Endothelial cell of umbilical vein (primary cell): ENCODE results near the gene SARNP. TPM values are rescaled to one million over a fixed set of nuclear protein-coding genes. Genes with fewer than 3 reads are reported as not detected.

Source experiments
- BruUV-seq: library from RNA; stranded (reverse); fragments of 400-500 nt; replicated peaks from 2 replicates; lab custom pipeline; 2021; lab: Mats Ljungman, UMichigan
- CTCF ChIA-PET: fragments of 300-600, 350-600 bp; sonication (Branson Sonifier 250); formaldehyde crosslinking; loops from one replicate; lab custom pipeline; 2021; ENCODE audit warnings: antibody characterized with exemption, inconsistent platforms; lab: Charles Lee
- POLR2A ChIA-PET: fragments of 300-600, 350-600 bp; sonication (Branson Sonifier 250); formaldehyde crosslinking; loops from one replicate; lab custom pipeline; 2021; ENCODE audit warnings: antibody characterized with exemption, inconsistent platforms; lab: Charles Lee
- DNase-seq: peaks from one replicate; pipeline ENCODE4 v3.0.0-alpha.2; 2011; ENCODE audit warnings: low read depth, low spot score
- FAIRE-seq: peaks from 2 replicates; lab custom pipeline; 2011; peaks lifted over from hg19 to GRCh38; lab: Jason Lieb, UNC
- H2AFZ ChIP-seq: 2 replicates; pipeline ENCODE4 v1.6.0; 2012; ENCODE audit warnings: low read depth, low read length, control low read depth, inconsistent platforms
- H3K27ac ChIP-seq: 2 replicates; pipeline ENCODE4 v1.5.1; 2011; ENCODE audit warnings: low read depth, mild to moderate bottlenecking, control low read depth, low read length, moderate library complexity; ENCODE audit not compliant: insufficient read depth
- H3K27me3 ChIP-seq, 2 experiments: 2 replicates each; pipeline versions ENCODE4 v1.6.0 to v1.6.1; 2011; ENCODE audit warnings: low read length in 2 of 2, mixed read lengths in 1 of 2; ENCODE audit not compliant: control insufficient read depth in 2 of 2, insufficient read depth in 2 of 2
- H3K36me3 ChIP-seq, 2 experiments: 2 replicates in 1 of 2; 3 replicates in 1 of 2; pipeline ENCODE4 v1.5.1; 2011; ENCODE audit warnings: low read length in 2 of 2, mild to moderate bottlenecking in 1 of 2, moderate library complexity in 1 of 2; ENCODE audit not compliant: control insufficient read depth in 2 of 2, insufficient read depth in 2 of 2; ENCODE audit errors: extremely low read depth in 1 of 2
- H3K4me1 ChIP-seq: 3 replicates; pipeline ENCODE4 v1.5.1; 2011; ENCODE audit warnings: mild to moderate bottlenecking, low read length; ENCODE audit not compliant: control insufficient read depth, insufficient read depth; ENCODE audit errors: extremely low read depth
- H3K4me2 ChIP-seq: 2 replicates; pipeline ENCODE4 v1.6.1; 2011; ENCODE audit warnings: low read length, control low read depth, mixed read lengths; ENCODE audit not compliant: insufficient read depth
- H3K4me3 ChIP-seq, 3 experiments: fragments of 200-600 bp in 1 of 3; sonication (generic), shearing (Covaris generic) in 1 of 3; replicated peaks in 1 of 3; 2 replicates each; pipeline ENCODE4 v1.5.1; 2011 to 2016; ENCODE audit warnings: control low read depth in 3 of 3, low read length in 3 of 3, mild to moderate bottlenecking in 2 of 3, inconsistent platforms in 1 of 3, low read depth in 1 of 3, moderate library complexity in 1 of 3; ENCODE audit not compliant: insufficient read depth in 1 of 3
- H3K79me2 ChIP-seq: 2 replicates; pipeline ENCODE4 v1.6.0; 2012; ENCODE audit warnings: low read length, inconsistent platforms; ENCODE audit not compliant: control insufficient read depth, insufficient read depth
- H3K9ac ChIP-seq: replicated peaks from 2 replicates; pipeline ENCODE3; 2011; ENCODE audit warnings: low read length, control low read depth; ENCODE audit not compliant: insufficient read depth; ENCODE audit errors: extremely low read depth
- H3K9me1 ChIP-seq: replicated peaks from 3 replicates; pipeline ENCODE4 v1.6.0; 2011; ENCODE audit warnings: mild to moderate bottlenecking, low read length; ENCODE audit not compliant: control insufficient read depth, insufficient read depth; ENCODE audit errors: extremely low read depth
- H3K9me3 ChIP-seq: replicated peaks from 2 replicates; pipeline ENCODE4 v1.5.1; 2012; ENCODE audit warnings: low read length, inconsistent platforms; ENCODE audit not compliant: control insufficient read depth, insufficient read depth
- H4K20me1 ChIP-seq: replicated peaks from 2 replicates; pipeline ENCODE3; 2011; ENCODE audit warnings: mild to moderate bottlenecking, low read length; ENCODE audit not compliant: control insufficient read depth, insufficient read depth; ENCODE audit errors: extremely low read depth
- CTCF ChIP-seq, 2 donors: IDR thresholded peaks; 1 replicate in 1 of 2; 2 replicates in 1 of 2; pipeline ENCODE4 v1.5.1; 2011; ENCODE audit warnings: low read length in 2 of 2, mild to moderate bottlenecking in 2 of 2, moderate library complexity in 2 of 2, control low read depth in 1 of 2, inconsistent platforms in 1 of 2, low read depth in 1 of 2; ENCODE audit not compliant: insufficient read depth in 1 of 2; ENCODE audit errors: extremely low read depth in 1 of 2
- EZH2 ChIP-seq: IDR thresholded peaks from 2 replicates; pipeline ENCODE4 v1.6.1; 2012; ENCODE audit warnings: borderline replicate concordance, low read depth, mild to moderate bottlenecking, moderate library complexity, low read length, inconsistent platforms; ENCODE audit not compliant: severe bottlenecking
- FOS ChIP-seq: IDR thresholded peaks from 2 replicates; pipeline ENCODE4 v1.6.1; 2011; ENCODE audit warnings: mild to moderate bottlenecking, low read length, moderate library complexity, borderline replicate concordance; ENCODE audit not compliant: insufficient read depth
- GATA2 ChIP-seq: IDR thresholded peaks from 2 replicates; pipeline ENCODE4 v1.7.0; 2011; ENCODE audit warnings: low read depth, mild to moderate bottlenecking, moderate library complexity, mixed read lengths, low read length; ENCODE audit not compliant: insufficient read length, insufficient read depth
- JUN ChIP-seq: IDR thresholded peaks from 2 replicates; pipeline ENCODE4 v1.6.1; 2011; ENCODE audit warnings: borderline replicate concordance, low read depth; ENCODE audit not compliant: insufficient read length, insufficient read depth
- MYC ChIP-seq: IDR thresholded peaks from one replicate; pipeline ENCODE4 v1.6.1; 2011; ENCODE audit warnings: mild to moderate bottlenecking, low read depth, low read length
- POLR2A ChIP-seq: IDR thresholded peaks from 2 replicates; pipeline ENCODE4 v1.6.1; 2012; ENCODE audit warnings: low read depth, mild to moderate bottlenecking, control low read depth, low read length
- dilution Hi-C: fragments of 300-500 bp; cut with MboI; formaldehyde crosslinking; loops from one replicate; pipeline ENCODE4 v1.15.0; 2019; ENCODE audit warnings: low sequenced_read_pairs; ENCODE audit not compliant: extremely low pct_ligation_motif_present
- intact Hi-C: fragments of 100-400 bp; cut with micrococcal nuclease; formaldehyde crosslinking; loops from one replicate; pipeline ENCODE4 v1.10.0; 2022
- polyA plus RNA-seq, 4 experiments: library from polyadenylated mRNA; depleted of rRNA in 3 of 4; stranded (reverse) in 3 of 4; unstranded in 1 of 4; fragments of >200 nt; gene quantifications; 2 replicates each; pipeline versions ENCODE4 v1.2.1 to v1.2.3, GENCODE V29; 2011 to 2012; ENCODE audit warnings: missing spikeins in 1 of 4
- total RNA-seq: library from RNA; stranded (reverse); gene quantifications from 2 replicates; pipeline ENCODE4 v1.2.3, GENCODE V29; 2021

SARNP gene
- total and polyA plus RNA-seq, 2 donors (not counting 3 experiments of a cell fraction or from before 2014, with no cell fraction given) = 88.1 to 101 TPM

GRCh38 chr12:55844961-55845360 lies 27.4 kb upstream of the SARNP start:
- peaks cover 21% of the 10 kb centered on the region for H3K4me1 ChIP-seq
- no peak overlapping the region for H3K9ac ChIP-seq
- FAIRE-seq = no peak

More at GRCh38 chr12:55844961-55845360, 27.4 kb upstream of the SARNP start:
- H3K27me3 ChIP-seq = no peaks in the 10 kb centered on the region
- BruUV-seq = no TSS peak
- no peak overlapping the region for H3K4me2 ChIP-seq
- intact Hi-C loops (no loop called here), dilution Hi-C loops (no loop called here)
- no peak overlapping the region for H3K27ac ChIP-seq
- H3K9me3 ChIP-seq = no peaks in the 10 kb centered on the region
- H4K20me1 ChIP-seq = no peaks in the 10 kb centered on the region
- ChIA-PET POLR2A (no interaction called here), CTCF (interaction anchor here (2.6 kb wide), 1 partner anchor 14 kb away, joined by 7 read pairs; no protein-coding TSS in a partner anchor)
- DNase-seq = no peak
- H3K79me2 ChIP-seq = no peaks in the 10 kb centered on the region
- H2AFZ ChIP-seq = no peak overlapping the region
- H3K9me1 ChIP-seq = no peaks in the 10 kb centered on the region
- no peak for TF ChIP-seq EZH2
- no peak for TF ChIP-seq POLR2A
- no peak for TF ChIP-seq FOS
- TF ChIP-seq GATA2 = no peak
- TF ChIP-seq MYC = no peak
- no peak for TF ChIP-seq JUN
- no peak for TF ChIP-seq CTCF (IDR thresholded peaks at IDR 0.05; ENCODE audit: extremely low read depth in 1 of 2, insufficient read depth in 1 of 2, low read depth in 1 of 2, low read length in 2 of 2)
- H3K36me3 ChIP-seq = no peaks in the 10 kb centered on the region
- no peak overlapping the region for H3K4me3 ChIP-seq
